ENCODE results near the gene PRR22. TPM values are rescaled to one million over a fixed set of nuclear protein-coding genes. Genes with fewer than 3 reads are reported as not detected.

The PRR22 gene
- total RNA-seq: not detected in 2 replicates

DNA sequence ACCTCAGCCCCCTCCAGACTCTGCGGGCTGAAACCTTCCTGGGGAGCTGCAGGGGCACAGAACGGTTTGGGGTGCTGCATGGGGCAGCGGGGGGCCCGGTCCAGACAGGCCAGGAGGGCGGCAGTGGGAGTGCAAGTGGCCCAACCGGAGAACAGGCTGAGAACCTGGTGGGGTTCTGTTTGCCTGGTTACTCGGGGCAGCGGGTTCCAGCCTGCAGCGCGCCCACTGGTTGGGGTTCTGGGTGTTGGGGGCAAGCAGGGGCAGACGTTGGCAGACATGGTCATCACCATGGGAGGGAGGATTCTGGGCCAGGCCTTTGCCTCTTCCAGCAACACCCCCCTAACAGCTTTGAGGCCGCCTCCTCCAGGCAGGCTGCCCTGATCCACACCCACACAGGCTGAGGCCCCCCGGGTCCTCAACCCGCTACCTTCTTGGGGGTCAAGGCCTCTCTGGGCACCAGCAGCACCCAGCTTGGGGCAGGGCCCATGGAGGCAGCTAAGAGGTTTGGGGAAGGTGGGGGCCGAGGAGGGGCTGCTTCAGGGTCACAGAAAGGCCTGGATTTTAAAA lies at the start of gene PRR22:
Gene PRR22 (minus strand): TSS at position 166 of the 567 bp plus-strand sequence. CDS start 86 bp downstream, at position 80.

DNA sequence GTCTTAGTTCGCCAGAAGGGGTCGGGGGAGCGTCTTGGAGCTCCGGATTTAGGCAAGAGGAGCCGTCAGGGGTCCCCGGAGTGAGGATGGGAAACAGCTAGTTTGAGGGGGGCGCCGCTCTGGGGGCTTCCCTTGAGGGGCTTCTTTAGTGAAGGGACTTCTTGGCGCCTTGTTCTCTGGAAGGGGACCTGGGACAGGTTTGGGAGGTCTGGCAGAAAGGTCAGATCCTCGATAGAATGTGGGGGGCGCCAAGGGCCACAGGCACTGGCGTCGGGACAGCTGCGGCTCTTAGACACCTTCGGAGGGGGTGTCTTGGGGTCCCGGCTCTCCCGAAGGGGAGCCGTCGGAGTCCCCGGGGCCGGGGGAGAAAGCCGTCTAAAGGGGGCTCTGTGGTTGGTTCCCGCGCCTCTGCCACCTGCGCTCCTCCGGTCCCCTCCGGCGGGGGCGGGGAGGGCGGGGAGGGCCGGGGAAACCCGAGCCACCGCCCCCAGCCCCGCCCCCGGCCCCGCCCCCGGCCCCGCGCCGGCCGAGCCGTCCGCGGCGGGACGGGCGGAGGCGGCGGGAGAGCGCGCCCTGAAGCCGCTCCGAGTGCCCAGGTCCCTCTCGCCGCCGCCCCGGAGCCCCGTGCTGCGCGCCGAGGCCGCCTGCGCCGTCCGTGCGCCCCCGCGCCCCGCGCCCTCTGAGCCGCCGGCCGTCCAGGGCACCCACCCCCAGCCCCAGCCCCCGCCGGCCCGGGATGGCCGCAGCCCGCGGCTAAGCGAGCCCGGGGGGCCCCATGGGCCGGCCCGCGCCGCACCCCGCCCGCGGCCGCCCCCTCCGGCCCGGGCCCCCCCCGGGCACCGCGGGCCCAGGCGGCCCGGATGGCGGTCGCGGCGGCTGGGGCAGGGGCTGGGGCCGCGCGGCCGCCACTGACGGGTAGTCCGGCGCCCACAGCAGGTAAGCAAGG lies 20.2 kb upstream of the PRR22 start, which contains the start of gene NRTN:
Gene NRTN (plus strand): TSS at position 552 of the 946 bp plus-strand sequence. CDS start 19,099 bp downstream, outside the sequence.

DNA sequence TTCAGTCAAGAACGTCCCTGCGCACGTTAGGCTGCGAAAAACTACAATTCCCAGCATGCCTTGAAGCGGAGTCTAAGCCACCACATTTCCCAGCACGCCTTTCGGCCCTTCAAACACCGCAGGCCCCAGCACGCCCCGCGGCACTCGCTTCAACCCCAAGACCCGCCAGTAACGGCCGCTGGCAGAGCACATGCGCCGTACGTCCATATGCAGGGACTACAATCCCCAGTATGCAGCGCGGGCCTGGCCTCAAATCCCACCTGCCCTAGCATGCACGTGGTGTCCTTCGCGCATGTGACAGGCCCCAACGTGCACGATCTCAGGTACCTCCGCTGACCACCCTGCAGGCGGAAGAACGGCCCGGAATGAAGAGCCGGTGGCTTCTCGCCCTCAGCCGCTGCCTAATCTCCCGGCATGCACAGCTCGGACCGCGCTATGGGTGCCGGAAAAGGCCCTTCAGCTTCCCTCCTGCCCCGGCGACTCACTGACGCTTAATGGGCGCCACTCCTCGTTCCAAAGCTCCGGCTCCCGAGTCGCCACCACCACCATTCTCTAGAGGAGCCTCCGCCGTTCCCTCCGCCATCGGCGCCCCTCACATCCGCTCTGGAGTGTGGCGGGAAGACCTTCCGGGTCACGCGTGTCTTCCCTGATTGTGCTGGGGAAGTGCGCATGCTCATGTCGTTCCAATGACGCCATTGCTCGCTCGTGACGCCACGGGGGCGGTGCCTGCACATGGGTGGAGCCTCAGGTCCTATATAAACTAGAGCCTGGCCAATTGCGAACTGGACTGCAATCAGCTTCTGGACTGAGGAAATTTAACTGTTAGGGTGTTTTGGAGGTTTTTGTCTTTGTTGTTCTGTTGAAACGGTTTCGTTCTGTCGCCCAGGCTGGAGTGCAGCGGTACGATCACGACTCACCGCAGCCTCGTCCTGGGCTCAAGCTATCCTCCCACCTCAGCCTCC lies 6.3 kb upstream of the PRR22 start, which contains the start of gene DUS3L:
Gene DUS3L (minus strand): TSS at position 605 of the 962 bp plus-strand sequence. CDS start 22 bp downstream, at position 583.

Other genes starting within 250 kb of the PRR22 start
- 0.18 TPM in 1 of 2 replicates, not detected in the other for gene TINCR, start 216.8 kb downstream of the PRR22 start, total RNA-seq
- gene SAFB2, start 162.0 kb downstream of the PRR22 start, total RNA-seq: 7.5 and 8.9 TPM in 2 replicates
- 21.8 and 29.1 TPM in 2 replicates for gene SAFB, start 161.7 kb downstream of the PRR22 start, total RNA-seq
- gene MICOS13, start 104.2 kb downstream of the PRR22 start, total RNA-seq: 48.7 and 82.5 TPM in 2 replicates
- 8.9 TPM in 2 replicates for gene HSD11B1L, start 103.7 kb downstream of the PRR22 start, total RNA-seq
- 1,066 and 1,245 TPM in 2 replicates for gene RPL36, start 94.5 kb downstream of the PRR22 start, total RNA-seq
- 95.3 and 148 TPM in 2 replicates for gene LONP1, start 64.6 kb downstream of the PRR22 start, total RNA-seq
- gene CATSPERD, start 64.1 kb downstream of the PRR22 start, total RNA-seq: not detected in 2 replicates
- gene DUS3L, start 6.4 kb upstream of the PRR22 start, total RNA-seq: 23.1 and 31.7 TPM in 2 replicates
- gene NRTN, start 20.3 kb upstream of the PRR22 start, total RNA-seq: 0.86 TPM in 1 of 2 replicates, not detected in the other
- gene FUT6, start 55.0 kb upstream of the PRR22 start, total RNA-seq: not detected in 2 replicates
- gene FUT3, start 66.7 kb upstream of the PRR22 start, total RNA-seq: not detected in 2 replicates
- gene FUT5, start 85.8 kb upstream of the PRR22 start, total RNA-seq: not detected in 2 replicates
- gene NDUFA11, start 119.0 kb upstream of the PRR22 start, total RNA-seq: 330 and 348 TPM in 2 replicates
- gene VMAC, start 120.1 kb upstream of the PRR22 start, total RNA-seq: 1.4 and 2.9 TPM in 2 replicates
- gene CAPS, start 129.5 kb upstream of the PRR22 start, total RNA-seq: 0.58 and 0.71 TPM in 2 replicates
- 63.8 and 106 TPM in 2 replicates for gene RANBP3, start 193.4 kb upstream of the PRR22 start, total RNA-seq